Lower leg skin (tissue), 3 donors: ENCODE data around the gene MYL5.

Experiments used
- CTCF ChIP-seq, 3 donors: fragments of 450-650 bp; IDR thresholded peaks; one replicate each; pipeline ENCODE4 v1.5.1; 2016; ENCODE audit warnings: antibody characterized with exemption in 3 of 3, mild to moderate bottlenecking in 3 of 3, moderate library complexity in 2 of 3
- POLR2A ChIP-seq, 2 donors: fragments of 450-650 bp; IDR thresholded peaks; one replicate each; pipeline ENCODE4 v1.6.1; 2016 to 2017; ENCODE audit warnings: antibody characterized with exemption in 2 of 2, mild to moderate bottlenecking in 1 of 2, moderate library complexity in 1 of 2

GRCh38 chr4:654503-654845 is 19.9 kb upstream of the MYL5 start:
- TF ChIP-seq CTCF (IDR thresholded peaks at IDR 0.05) = no peak
- TF ChIP-seq POLR2A (IDR thresholded peaks at IDR 0.05) = no peak
